GM23338 (cell line): Measurements from ENCODE around the gene AGPAT4. TPM values are rescaled to one million over a fixed set of nuclear protein-coding genes. Genes with fewer than 3 reads are reported as not detected.

Experiments
- ATAC-seq: fragments of 200-7000 bp; cut with Tn5 transposase; 3 replicates; pipeline ENCODE4 v1.9.1; 2020
- DNase-seq: peaks from one replicate; pipeline ENCODE4 v3.0.0-alpha.2; 2015; ENCODE audit warnings: low spot score
- H2AFZ ChIP-seq: fragments of 200-600 bp; sonication (generic); 2 replicates; pipeline ENCODE4 v1.8.0; 2016; ENCODE audit warnings: antibody characterized with exemption, mild to moderate bottlenecking, moderate library complexity
- H3F3A ChIP-seq: fragments of 200-600 bp; sonication (generic); replicated peaks from 2 replicates; pipeline ENCODE4 v1.8.0; 2017; ENCODE audit warnings: antibody characterized with exemption, mixed run types, low read depth
- H3K27ac ChIP-seq: fragments of 200-600 bp; sonication (generic); 2 replicates; pipeline ENCODE4 v1.6.1; 2016; ENCODE audit warnings: low read depth
- H3K27me3 ChIP-seq: fragments of 200-600 bp; sonication (generic); 2 replicates; pipeline ENCODE4 v1.8.0; 2016; ENCODE audit warnings: mild to moderate bottlenecking, mixed run types, moderate library complexity; ENCODE audit not compliant: insufficient read depth
- H3K36me3 ChIP-seq: fragments of 200-600 bp; sonication (generic); 2 replicates; pipeline ENCODE4 v1.8.0; 2016; ENCODE audit warnings: mild to moderate bottlenecking; ENCODE audit not compliant: insufficient read depth
- H3K4me1 ChIP-seq: fragments of 200-600 bp; sonication (generic); 2 replicates; pipeline ENCODE4 v1.8.0; 2016; ENCODE audit warnings: mild to moderate bottlenecking, moderate library complexity; ENCODE audit not compliant: insufficient read depth
- H3K4me2 ChIP-seq: fragments of 200-600 bp; sonication (generic); 2 replicates; pipeline ENCODE4 v1.7.1; 2017; ENCODE audit warnings: mixed run types
- H3K4me3 ChIP-seq: fragments of 200-600 bp; sonication (generic); 2 replicates; pipeline ENCODE4 v1.6.1; 2016; ENCODE audit warnings: mixed run types
- H3K79me2 ChIP-seq: fragments of 200-600 bp; sonication (generic); replicated peaks from 2 replicates; pipeline ENCODE4 v1.8.0; 2017; ENCODE audit warnings: mild to moderate bottlenecking; ENCODE audit not compliant: insufficient read depth
- H3K9me2 ChIP-seq: fragments of 200-600 bp; sonication (generic); 2 replicates; pipeline ENCODE4 v1.8.0; 2017; ENCODE audit not compliant: insufficient read depth
- H4K20me1 ChIP-seq: fragments of 200-600 bp; sonication (generic); replicated peaks from 2 replicates; pipeline ENCODE4 v1.8.0; 2017; ENCODE audit warnings: mild to moderate bottlenecking; ENCODE audit not compliant: insufficient read depth
- H3K27ac Mint-ChIP-seq: 2 replicates; pipeline ENCODE4 v1.8.0; 2020; ENCODE audit warnings: inconsistent platforms, mild to moderate bottlenecking, moderate library complexity, mixed read lengths
- H3K27me3 Mint-ChIP-seq: 3 replicates; pipeline ENCODE4 v1.8.0; 2022; ENCODE audit warnings: low read depth, mild to moderate bottlenecking, moderate library complexity, mixed read lengths, inconsistent platforms; ENCODE audit not compliant: insufficient read depth, poor library complexity
- H3K36me3 Mint-ChIP-seq: 3 replicates; pipeline ENCODE4 v1.8.0; 2021; ENCODE audit warnings: low read depth, mild to moderate bottlenecking, inconsistent platforms, moderate library complexity, mixed read lengths
- H3K4me1 Mint-ChIP-seq: 3 replicates; pipeline ENCODE4 v1.8.0; 2020; ENCODE audit warnings: mild to moderate bottlenecking, inconsistent platforms, mixed read lengths
- H3K4me3 Mint-ChIP-seq: 3 replicates; pipeline ENCODE4 v1.8.0; 2021; ENCODE audit warnings: moderate library complexity, mild to moderate bottlenecking, inconsistent platforms, mixed read lengths
- H3K9me3 Mint-ChIP-seq: 3 replicates; pipeline ENCODE4 v1.8.0; 2020; ENCODE audit warnings: moderate library complexity, mild to moderate bottlenecking, inconsistent platforms, mixed read lengths
- CREB1 ChIP-seq: fragments of 250-450 bp; sonication (Bioruptor Pico); IDR thresholded peaks from 2 replicates; pipeline ENCODE4 v1.5.0; 2020; ENCODE audit warnings: low read depth, mild to moderate bottlenecking, moderate library complexity
- EZH2 ChIP-seq: fragments of 200-600 bp; sonication (generic); IDR thresholded peaks from one replicate; pipeline ENCODE4 v1.8.0; 2017; ENCODE audit warnings: antibody characterized with exemption, mild to moderate bottlenecking, low read depth; ENCODE audit not compliant: unreplicated experiment
- EZH2phosphoT487 ChIP-seq: fragments of 200-600 bp; sonication (generic); IDR thresholded peaks from one replicate; pipeline ENCODE4 v1.8.1; 2018; ENCODE audit warnings: antibody characterized with exemption; ENCODE audit not compliant: unreplicated experiment
- JUNB ChIP-seq: IDR thresholded peaks from one replicate; pipeline ENCODE4 v1.6.1; 2016; ENCODE audit warnings: antibody characterized with exemption; ENCODE audit not compliant: unreplicated experiment
- NANOG ChIP-seq: IDR thresholded peaks from 2 replicates; pipeline ENCODE4 v1.6.1; 2016; ENCODE audit warnings: antibody characterized with exemption, borderline replicate concordance
- POLR2AphosphoS5 ChIP-seq: IDR thresholded peaks from 2 replicates; pipeline ENCODE4 v1.6.1; 2016; ENCODE audit warnings: antibody characterized with exemption, low read depth
- STAT1 ChIP-seq: IDR thresholded peaks from one replicate; pipeline ENCODE4 v1.6.1; 2016; ENCODE audit warnings: antibody characterized with exemption; ENCODE audit not compliant: unreplicated experiment
- ZNF114 ChIP-seq: fragments of 250-450 bp; sonication (Bioruptor Pico); IDR thresholded peaks from 2 replicates; pipeline ENCODE4 v1.5.0; 2020; ENCODE audit warnings: mild to moderate bottlenecking, moderate library complexity
- ZNF331 ChIP-seq: fragments of 250-450 bp; sonication (Bioruptor Pico); IDR thresholded peaks from 2 replicates; pipeline ENCODE4 v1.5.0; 2020; ENCODE audit warnings: low read depth, mild to moderate bottlenecking, moderate library complexity
- polyA plus RNA-seq: library from polyadenylated mRNA; unstranded; fragments of >200 nt; fragmentation: Nextera tagmentation; extraction: Ambion mirVana; gene quantifications from 2 replicates; pipeline ENCODE4 v1.2.1, GENCODE V29; 2016
- total RNA-seq: library from RNA; depleted of rRNA; stranded (reverse); fragments of >200 nt; shearing (Covaris generic); gene quantifications from 2 replicates; pipeline ENCODE4 v1.2.3, GENCODE V29; 2014
- TF ChIP-seq, protein P1 (sequence below): IDR thresholded peaks from 2 replicates; pipeline ENCODE4 v1.6.1; 2016; ENCODE audit warnings: antibody characterized with exemption
- TF ChIP-seq, protein P2 (sequence below), 2 experiments: fragments of 200-600 bp in 1 of 2; sonication (generic) in 1 of 2; conservative IDR thresholded peaks; 2 replicates each; pipeline versions ENCODE4 v1.5.1 to v1.6.1; 2016 to 2017; ENCODE audit warnings: antibody characterized with exemption in 2 of 2, low read depth in 2 of 2, mild to moderate bottlenecking in 2 of 2, moderate library complexity in 1 of 2
- TF ChIP-seq, protein P3 (sequence below): IDR thresholded peaks from one replicate; pipeline ENCODE4 v1.6.1; 2018; ENCODE audit warnings: antibody characterized with exemption; ENCODE audit not compliant: unreplicated experiment

AGPAT4 gene
- total and polyA plus RNA-seq, 2 experiments from 2014 or later: 8.9 to 19.3 TPM

DNA sequence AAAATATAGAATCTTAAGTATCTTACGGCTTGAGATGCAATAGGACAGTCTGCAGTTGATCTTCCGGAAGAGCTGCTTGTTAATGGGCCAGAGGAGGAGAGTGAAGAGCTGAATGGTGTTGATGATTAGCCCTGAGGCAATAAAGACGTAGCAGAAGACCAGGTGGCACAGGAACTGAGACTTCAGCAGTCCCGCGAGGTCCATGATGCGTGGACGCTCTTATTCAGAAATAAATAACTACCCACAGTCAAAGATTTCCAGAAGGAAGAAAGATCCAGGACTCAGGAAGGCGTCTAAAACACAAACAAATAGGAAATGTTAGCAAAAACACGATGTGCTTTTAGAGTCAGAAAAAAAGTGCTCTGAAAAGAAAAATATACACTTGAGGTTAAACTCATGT lies 41.9 kb downstream of the AGPAT4 start:
- Mint-ChIP-seq H3K36me3 (peaks cover 12% of the 10 kb centered on the region), H3K27ac (no peak overlapping the region; the same call in 1 of the 2 replicates), H3K27me3 (peaks cover 2% of the 10 kb centered on the region), H3K4me1 (peaks cover 55% of the 10 kb centered on the region), H3K9me3 (no peaks in the 10 kb centered on the region), H3K4me3 (no peak overlapping the region)
- no peak overlapping the region for H3K4me2 ChIP-seq
- H2AFZ ChIP-seq: no peak overlapping the region
- no peak overlapping the region for H3K4me3 ChIP-seq
- H3K27ac ChIP-seq: no peak overlapping the region
- peaks cover 36% of the 10 kb centered on the region for H3K4me1 ChIP-seq
- TF ChIP-seq, protein P1, sequence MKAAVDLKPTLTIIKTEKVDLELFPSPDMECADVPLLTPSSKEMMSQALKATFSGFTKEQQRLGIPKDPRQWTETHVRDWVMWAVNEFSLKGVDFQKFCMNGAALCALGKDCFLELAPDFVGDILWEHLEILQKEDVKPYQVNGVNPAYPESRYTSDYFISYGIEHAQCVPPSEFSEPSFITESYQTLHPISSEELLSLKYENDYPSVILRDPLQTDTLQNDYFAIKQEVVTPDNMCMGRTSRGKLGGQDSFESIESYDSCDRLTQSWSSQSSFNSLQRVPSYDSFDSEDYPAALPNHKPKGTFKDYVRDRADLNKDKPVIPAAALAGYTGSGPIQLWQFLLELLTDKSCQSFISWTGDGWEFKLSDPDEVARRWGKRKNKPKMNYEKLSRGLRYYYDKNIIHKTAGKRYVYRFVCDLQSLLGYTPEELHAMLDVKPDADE: no peak
- TF ChIP-seq, protein P2, sequence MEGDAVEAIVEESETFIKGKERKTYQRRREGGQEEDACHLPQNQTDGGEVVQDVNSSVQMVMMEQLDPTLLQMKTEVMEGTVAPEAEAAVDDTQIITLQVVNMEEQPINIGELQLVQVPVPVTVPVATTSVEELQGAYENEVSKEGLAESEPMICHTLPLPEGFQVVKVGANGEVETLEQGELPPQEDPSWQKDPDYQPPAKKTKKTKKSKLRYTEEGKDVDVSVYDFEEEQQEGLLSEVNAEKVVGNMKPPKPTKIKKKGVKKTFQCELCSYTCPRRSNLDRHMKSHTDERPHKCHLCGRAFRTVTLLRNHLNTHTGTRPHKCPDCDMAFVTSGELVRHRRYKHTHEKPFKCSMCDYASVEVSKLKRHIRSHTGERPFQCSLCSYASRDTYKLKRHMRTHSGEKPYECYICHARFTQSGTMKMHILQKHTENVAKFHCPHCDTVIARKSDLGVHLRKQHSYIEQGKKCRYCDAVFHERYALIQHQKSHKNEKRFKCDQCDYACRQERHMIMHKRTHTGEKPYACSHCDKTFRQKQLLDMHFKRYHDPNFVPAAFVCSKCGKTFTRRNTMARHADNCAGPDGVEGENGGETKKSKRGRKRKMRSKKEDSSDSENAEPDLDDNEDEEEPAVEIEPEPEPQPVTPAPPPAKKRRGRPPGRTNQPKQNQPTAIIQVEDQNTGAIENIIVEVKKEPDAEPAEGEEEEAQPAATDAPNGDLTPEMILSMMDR (conservative IDR thresholded peaks at IDR 0.05; ENCODE audit: low read depth in 2 of 2): no peak
- TF ChIP-seq EZH2phosphoT487 (no peak), CREB1 (CRISPR knock-in tag) (no peak), NANOG (no peak), JUNB (no peak), STAT1 (no peak), EZH2 (no peak)
- TF ChIP-seq, protein P3, sequence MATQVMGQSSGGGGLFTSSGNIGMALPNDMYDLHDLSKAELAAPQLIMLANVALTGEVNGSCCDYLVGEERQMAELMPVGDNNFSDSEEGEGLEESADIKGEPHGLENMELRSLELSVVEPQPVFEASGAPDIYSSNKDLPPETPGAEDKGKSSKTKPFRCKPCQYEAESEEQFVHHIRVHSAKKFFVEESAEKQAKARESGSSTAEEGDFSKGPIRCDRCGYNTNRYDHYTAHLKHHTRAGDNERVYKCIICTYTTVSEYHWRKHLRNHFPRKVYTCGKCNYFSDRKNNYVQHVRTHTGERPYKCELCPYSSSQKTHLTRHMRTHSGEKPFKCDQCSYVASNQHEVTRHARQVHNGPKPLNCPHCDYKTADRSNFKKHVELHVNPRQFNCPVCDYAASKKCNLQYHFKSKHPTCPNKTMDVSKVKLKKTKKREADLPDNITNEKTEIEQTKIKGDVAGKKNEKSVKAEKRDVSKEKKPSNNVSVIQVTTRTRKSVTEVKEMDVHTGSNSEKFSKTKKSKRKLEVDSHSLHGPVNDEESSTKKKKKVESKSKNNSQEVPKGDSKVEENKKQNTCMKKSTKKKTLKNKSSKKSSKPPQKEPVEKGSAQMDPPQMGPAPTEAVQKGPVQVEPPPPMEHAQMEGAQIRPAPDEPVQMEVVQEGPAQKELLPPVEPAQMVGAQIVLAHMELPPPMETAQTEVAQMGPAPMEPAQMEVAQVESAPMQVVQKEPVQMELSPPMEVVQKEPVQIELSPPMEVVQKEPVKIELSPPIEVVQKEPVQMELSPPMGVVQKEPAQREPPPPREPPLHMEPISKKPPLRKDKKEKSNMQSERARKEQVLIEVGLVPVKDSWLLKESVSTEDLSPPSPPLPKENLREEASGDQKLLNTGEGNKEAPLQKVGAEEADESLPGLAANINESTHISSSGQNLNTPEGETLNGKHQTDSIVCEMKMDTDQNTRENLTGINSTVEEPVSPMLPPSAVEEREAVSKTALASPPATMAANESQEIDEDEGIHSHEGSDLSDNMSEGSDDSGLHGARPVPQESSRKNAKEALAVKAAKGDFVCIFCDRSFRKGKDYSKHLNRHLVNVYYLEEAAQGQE: no peak
- H4K20me1 ChIP-seq: peaks cover 19% of the 10 kb centered on the region; the same call in 1 of the 2 replicates
- peaks cover 13% of the 10 kb centered on the region; the same call in 1 of the 2 replicates for H3K36me3 ChIP-seq
- no peaks in the 10 kb centered on the region for H3K9me2 ChIP-seq
- H3F3A ChIP-seq: no peaks in the 10 kb centered on the region
- peaks cover 76% of the 10 kb centered on the region for H3K79me2 ChIP-seq
- no peaks in the 10 kb centered on the region for H3K27me3 ChIP-seq
- DNase-seq (no peak), ATAC-seq (no peak)

DNA sequence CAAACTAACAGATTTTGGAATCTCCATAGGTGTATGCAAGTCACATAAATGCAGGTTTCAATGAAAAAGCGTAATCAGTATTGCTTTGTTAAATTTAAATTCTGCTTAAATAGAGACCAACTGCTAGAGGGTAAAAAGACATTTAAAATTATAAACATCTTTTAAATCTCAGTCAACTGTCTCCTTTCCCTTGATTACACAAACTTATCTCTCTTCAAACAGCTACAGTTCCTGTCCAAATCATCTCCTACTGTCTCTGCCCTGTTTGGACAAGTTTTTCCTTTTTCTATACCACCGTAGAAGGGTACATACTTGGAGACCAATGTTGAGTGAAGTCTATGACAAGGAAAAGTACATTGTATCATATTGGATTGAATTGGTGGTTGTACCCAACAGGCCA lies 43.5 kb downstream of the AGPAT4 start:
- Histone ChIP-seq H3K9me2 (no peaks in the 10 kb centered on the region), H3K27ac (no peak overlapping the region), H3F3A (no peaks in the 10 kb centered on the region), H2AFZ (no peak overlapping the region), H3K4me1 (peaks cover 25% of the 10 kb centered on the region), H3K36me3 (peaks cover 13% of the 10 kb centered on the region; the same call in 1 of the 2 replicates), H3K4me3 (no peak overlapping the region), H3K4me2 (no peak overlapping the region), H4K20me1 (peaks cover 13% of the 10 kb centered on the region; the same call in 1 of the 2 replicates), H3K27me3 (no peaks in the 10 kb centered on the region), H3K79me2 (peaks cover 66% of the 10 kb centered on the region)
- DNase-seq (no peak), ATAC-seq (no peak)
- peaks cover 26% of the 10 kb centered on the region for H3K36me3 Mint-ChIP-seq
- peaks cover 46% of the 10 kb centered on the region for H3K4me1 Mint-ChIP-seq
- no peak overlapping the region for H3K4me3 Mint-ChIP-seq
- no peaks in the 10 kb centered on the region for H3K9me3 Mint-ChIP-seq
- no peaks in the 10 kb centered on the region for H3K27me3 Mint-ChIP-seq
- H3K27ac Mint-ChIP-seq: no peak overlapping the region
- TF ChIP-seq ZNF114 (CRISPR knock-in tag) (no peak), ZNF331 (no peak), EZH2 (no peak), JUNB (no peak), EZH2phosphoT487 (no peak), POLR2AphosphoS5 (no peak)
- TF ChIP-seq, protein P2 (conservative IDR thresholded peaks at IDR 0.05; ENCODE audit: low read depth in 2 of 2): no peak
- TF ChIP-seq, protein P1: no peak
